ENCODE data around the gene KRTAP12-1. TPM values are rescaled to one million over a fixed set of nuclear protein-coding genes. Genes with fewer than 3 reads are reported as not detected.
"Not testable (repeated sequence)": the region's sequence is repeated elsewhere in the genome, so short reads cannot be mapped to it uniquely, and the experiment has no call there.

KRTAP12-1 gene
- polyA plus RNA-seq, 1 experiment: not detected

- Histone ChIP-seq H3K27ac (ENCODE audit: low read depth, low read length) (no peak overlapping the region), H3K9me3 (ENCODE audit: control insufficient read depth, insufficient read depth, low read length) (peaks cover 43% of the 10 kb centered on the region), H3K4me3 (ENCODE audit: low read depth, low read length) (no peak overlapping the region), H3K27me3 (ENCODE audit: control insufficient read depth, insufficient read depth, low read length) (no peaks in the 10 kb centered on the region)
- ChIA-PET CTCF (no interaction called here), POLR2A (no interaction called here)
- DNase-seq (ENCODE audit: low read depth, low spot score): no peak
- no peak for TF ChIP-seq CTCF (IDR thresholded peaks at IDR 0.05; ENCODE audit: low read depth, low read length)
Observed at GRCh38 chr21:44644878-44645277, 37.1 kb downstream of the KRTAP12-1 start.

GRCh38 chr21:44643741-44644310, 38.1 kb downstream of the KRTAP12-1 start:
- Histone ChIP-seq H3K4me3 (ENCODE audit: low read depth, low read length) (no peak overlapping the region), H3K9me3 (ENCODE audit: control insufficient read depth, insufficient read depth, low read length) (peaks cover 41% of the 10 kb centered on the region), H3K27ac (ENCODE audit: low read depth, low read length) (no peak overlapping the region), H3K27me3 (ENCODE audit: control insufficient read depth, insufficient read depth, low read length) (no peaks in the 10 kb centered on the region)
- DNase-seq (ENCODE audit: low read depth, low spot score): no peak
- POLR2A ChIA-PET: no interaction called here
- TF ChIP-seq CTCF (IDR thresholded peaks at IDR 0.05; ENCODE audit: low read depth, low read length): no peak
- CTCF ChIA-PET: no interaction called here

GRCh38 chr21:44640761-44641160, 41.2 kb downstream of the KRTAP12-1 start:
- CTCF ChIA-PET: no interaction called here
- no peaks in the 10 kb centered on the region for H3K27me3 ChIP-seq (ENCODE audit: control insufficient read depth, insufficient read depth, low read length)
- H3K9me3 ChIP-seq (ENCODE audit: control insufficient read depth, insufficient read depth, low read length): peaks cover 21% of the 10 kb centered on the region
- H3K27ac ChIP-seq (ENCODE audit: low read depth, low read length): no peak overlapping the region
- TF ChIP-seq CTCF (IDR thresholded peaks at IDR 0.05; ENCODE audit: low read depth, low read length): no peak
- POLR2A ChIA-PET: no interaction called here
- no peak overlapping the region for H3K4me3 ChIP-seq (ENCODE audit: low read depth, low read length)
- DNase-seq (ENCODE audit: low read depth, low spot score): no peak

- DNase-seq (ENCODE audit: low read depth, low spot score): no peak
Observed at GRCh38 chr21:44639331-44639655, 42.7 kb downstream of the KRTAP12-1 start.

GRCh38 chr21:44638506-44639330, 43.2 kb downstream of the KRTAP12-1 start:
- H3K9me3 ChIP-seq (ENCODE audit: control insufficient read depth, insufficient read depth, low read length); POLR2A ChIA-PET; DNase-seq (ENCODE audit: low read depth, low spot score); H3K27ac ChIP-seq (ENCODE audit: low read depth, low read length); H3K27me3 ChIP-seq (ENCODE audit: control insufficient read depth, insufficient read depth, low read length); H3K4me3 ChIP-seq (ENCODE audit: low read depth, low read length); CTCF ChIA-PET: not testable (repeated sequence)

More at GRCh38 chr21:44639331-44639655, 42.7 kb downstream of the KRTAP12-1 start:
- H3K4me3 ChIP-seq (ENCODE audit: low read depth, low read length): no peak overlapping the region
- H3K27me3 ChIP-seq (ENCODE audit: control insufficient read depth, insufficient read depth, low read length): no peaks in the 10 kb centered on the region
- TF ChIP-seq CTCF (IDR thresholded peaks at IDR 0.05; ENCODE audit: low read depth, low read length): no peak
- ChIA-PET CTCF (no interaction called here), POLR2A (no interaction called here)
- H3K27ac ChIP-seq (ENCODE audit: low read depth, low read length): no peak overlapping the region
- H3K9me3 ChIP-seq (ENCODE audit: control insufficient read depth, insufficient read depth, low read length): peaks cover 14% of the 10 kb centered on the region

- H3K27ac ChIP-seq (ENCODE audit: low read depth, low read length); POLR2A ChIA-PET; DNase-seq (ENCODE audit: low read depth, low spot score): not testable (repeated sequence)
Observed at GRCh38 chr21:44637851-44638348, 44.1 kb downstream of the KRTAP12-1 start.

More at GRCh38 chr21:44637851-44638348, 44.1 kb downstream of the KRTAP12-1 start:
- H3K9me3 ChIP-seq (ENCODE audit: control insufficient read depth, insufficient read depth, low read length); CTCF ChIA-PET; H3K27me3 ChIP-seq (ENCODE audit: control insufficient read depth, insufficient read depth, low read length); H3K4me3 ChIP-seq (ENCODE audit: low read depth, low read length): not testable (repeated sequence)
